Measurements from ENCODE around the gene MDN1.

The MDN1 gene

GRCh38 chr6:89690944-89691324 is 128.7 kb downstream of the MDN1 start:
- no peak overlapping the region for H3K4me3 ChIP-seq (ENCODE audit: low read depth, low read length)
- no peak for DNase-seq (ENCODE audit: low read depth)
- in situ Hi-C loops (cut with HindIII; ENCODE audit: low sequenced_read_pairs) = no loop called here
- TF ChIP-seq, protein P1, sequence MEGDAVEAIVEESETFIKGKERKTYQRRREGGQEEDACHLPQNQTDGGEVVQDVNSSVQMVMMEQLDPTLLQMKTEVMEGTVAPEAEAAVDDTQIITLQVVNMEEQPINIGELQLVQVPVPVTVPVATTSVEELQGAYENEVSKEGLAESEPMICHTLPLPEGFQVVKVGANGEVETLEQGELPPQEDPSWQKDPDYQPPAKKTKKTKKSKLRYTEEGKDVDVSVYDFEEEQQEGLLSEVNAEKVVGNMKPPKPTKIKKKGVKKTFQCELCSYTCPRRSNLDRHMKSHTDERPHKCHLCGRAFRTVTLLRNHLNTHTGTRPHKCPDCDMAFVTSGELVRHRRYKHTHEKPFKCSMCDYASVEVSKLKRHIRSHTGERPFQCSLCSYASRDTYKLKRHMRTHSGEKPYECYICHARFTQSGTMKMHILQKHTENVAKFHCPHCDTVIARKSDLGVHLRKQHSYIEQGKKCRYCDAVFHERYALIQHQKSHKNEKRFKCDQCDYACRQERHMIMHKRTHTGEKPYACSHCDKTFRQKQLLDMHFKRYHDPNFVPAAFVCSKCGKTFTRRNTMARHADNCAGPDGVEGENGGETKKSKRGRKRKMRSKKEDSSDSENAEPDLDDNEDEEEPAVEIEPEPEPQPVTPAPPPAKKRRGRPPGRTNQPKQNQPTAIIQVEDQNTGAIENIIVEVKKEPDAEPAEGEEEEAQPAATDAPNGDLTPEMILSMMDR (IDR thresholded peaks at IDR 0.05; ENCODE audit: low read depth, low read length, missing control alignments) = no peak

- in situ Hi-C loops (cut with HindIII; ENCODE audit: low sequenced_read_pairs) = no loop called here
- no peak for DNase-seq (ENCODE audit: low read depth)
- TF ChIP-seq, protein P1 (IDR thresholded peaks at IDR 0.05; ENCODE audit: low read depth, low read length, missing control alignments) = no peak
Measured at GRCh38 chr6:89689732-89690131, 129.9 kb downstream of the MDN1 start.

DNA sequence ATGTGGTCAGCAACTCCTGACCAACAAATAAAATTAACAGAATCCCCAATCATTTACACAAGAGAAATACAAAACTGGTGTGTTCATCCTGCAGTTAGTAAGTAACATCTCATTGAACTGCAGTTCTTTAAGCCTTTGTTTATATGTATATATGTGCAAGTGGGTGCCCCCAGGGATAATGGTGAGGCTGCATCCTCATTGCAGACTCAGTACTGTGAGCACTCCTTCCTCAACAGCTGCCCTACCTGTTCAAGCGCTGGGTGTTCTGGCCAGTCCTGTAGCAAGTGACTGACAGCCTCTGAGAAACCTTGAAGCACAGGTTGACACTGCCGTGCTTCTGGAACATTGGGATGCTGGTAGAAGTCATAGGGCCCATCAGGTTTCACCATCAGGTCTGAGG is 131.3 kb downstream of the MDN1 start:
- in situ Hi-C loops (cut with HindIII; ENCODE audit: low sequenced_read_pairs) = no loop called here
- TF ChIP-seq, protein P1 (IDR thresholded peaks at IDR 0.05; ENCODE audit: low read depth, low read length, missing control alignments) = no peak
- DNase-seq (ENCODE audit: low read depth) = no peak
- no peak overlapping the region for H3K4me3 ChIP-seq (ENCODE audit: low read depth, low read length)

More at GRCh38 chr6:89689732-89690131, 129.9 kb downstream of the MDN1 start:
- H3K4me3 ChIP-seq (ENCODE audit: low read depth, low read length) = no peak overlapping the region

- H3K4me3 ChIP-seq (ENCODE audit: low read depth, low read length) = no peak overlapping the region
- in situ Hi-C loops (cut with HindIII; ENCODE audit: low sequenced_read_pairs) = no loop called here
- no peak for DNase-seq (ENCODE audit: low read depth)
- TF ChIP-seq, protein P1 (IDR thresholded peaks at IDR 0.05; ENCODE audit: low read depth, low read length, missing control alignments) = no peak
Measured at GRCh38 chr6:89685311-89685710, 134.3 kb downstream of the MDN1 start.

- DNase-seq (ENCODE audit: low read depth) = no peak
- in situ Hi-C loops (cut with HindIII; ENCODE audit: low sequenced_read_pairs) = no loop called here
- TF ChIP-seq, protein P1 (IDR thresholded peaks at IDR 0.05; ENCODE audit: low read depth, low read length, missing control alignments) = no peak
Measured at GRCh38 chr6:89682991-89683390, 136.6 kb downstream of the MDN1 start.

DNA sequence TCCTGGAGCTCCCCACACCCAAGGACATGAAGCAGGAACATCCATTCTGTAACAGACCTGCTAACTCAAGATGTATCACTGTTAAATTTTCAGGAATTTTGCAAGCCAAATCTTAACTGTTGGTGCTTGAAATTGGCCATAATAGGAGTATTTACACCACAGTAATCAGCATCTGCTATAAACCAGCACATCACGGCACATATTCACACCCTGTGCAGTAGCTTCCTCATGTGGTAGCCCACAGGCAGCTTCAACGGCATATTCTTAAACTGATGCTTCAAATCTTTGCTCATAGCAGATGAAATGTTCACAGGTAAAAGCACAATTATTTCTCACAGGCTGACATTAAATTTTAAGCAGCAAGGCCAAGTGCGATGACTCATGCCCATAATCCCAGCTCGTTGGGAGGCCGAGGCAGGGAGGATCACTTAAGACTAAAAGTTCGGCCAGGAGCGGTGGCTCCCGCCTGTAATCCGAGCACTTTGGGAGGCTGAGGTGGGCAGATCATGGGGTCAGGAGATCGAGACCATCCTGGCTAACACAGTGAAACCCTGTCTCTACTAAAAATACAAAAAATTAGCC is 137.5 kb downstream of the MDN1 start:
- TF ChIP-seq, protein P1 (IDR thresholded peaks at IDR 0.05; ENCODE audit: low read depth, low read length, missing control alignments) = no peak
- H3K4me3 ChIP-seq (ENCODE audit: low read depth, low read length) = no peak overlapping the region
- no peak for DNase-seq (ENCODE audit: low read depth)
- in situ Hi-C loops (cut with HindIII; ENCODE audit: low sequenced_read_pairs) = no loop called here

More at GRCh38 chr6:89682991-89683390, 136.6 kb downstream of the MDN1 start:
- no peak overlapping the region for H3K4me3 ChIP-seq (ENCODE audit: low read depth, low read length)

All from astrocyte of the cerebellum (primary cell).